ENCODE data around the gene TMEM17.

DNA sequence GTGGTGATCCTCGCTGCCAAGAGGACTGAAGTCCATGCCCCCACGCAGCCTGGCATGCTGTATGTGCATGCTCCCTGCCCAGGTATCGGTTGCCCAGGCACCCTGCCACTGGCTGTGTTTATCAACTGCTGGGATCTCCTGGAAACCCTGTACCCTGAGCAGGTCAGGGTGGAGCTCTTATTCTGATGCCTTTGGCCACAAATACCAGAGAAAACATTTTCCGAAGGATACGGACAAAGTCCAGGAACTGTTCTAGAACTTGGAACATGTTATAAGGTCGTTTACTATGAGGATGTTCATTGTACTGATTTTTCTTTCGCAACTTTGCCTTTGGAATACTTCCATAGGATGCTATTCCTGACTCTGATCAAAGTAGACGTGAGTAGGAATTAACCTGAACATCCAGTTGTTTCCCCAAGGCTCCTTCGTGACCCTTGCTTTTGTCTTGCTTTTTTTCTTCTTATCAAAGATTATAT is 55.2 kb downstream of the TMEM17 start:
- TF ChIP-seq, protein P1, sequence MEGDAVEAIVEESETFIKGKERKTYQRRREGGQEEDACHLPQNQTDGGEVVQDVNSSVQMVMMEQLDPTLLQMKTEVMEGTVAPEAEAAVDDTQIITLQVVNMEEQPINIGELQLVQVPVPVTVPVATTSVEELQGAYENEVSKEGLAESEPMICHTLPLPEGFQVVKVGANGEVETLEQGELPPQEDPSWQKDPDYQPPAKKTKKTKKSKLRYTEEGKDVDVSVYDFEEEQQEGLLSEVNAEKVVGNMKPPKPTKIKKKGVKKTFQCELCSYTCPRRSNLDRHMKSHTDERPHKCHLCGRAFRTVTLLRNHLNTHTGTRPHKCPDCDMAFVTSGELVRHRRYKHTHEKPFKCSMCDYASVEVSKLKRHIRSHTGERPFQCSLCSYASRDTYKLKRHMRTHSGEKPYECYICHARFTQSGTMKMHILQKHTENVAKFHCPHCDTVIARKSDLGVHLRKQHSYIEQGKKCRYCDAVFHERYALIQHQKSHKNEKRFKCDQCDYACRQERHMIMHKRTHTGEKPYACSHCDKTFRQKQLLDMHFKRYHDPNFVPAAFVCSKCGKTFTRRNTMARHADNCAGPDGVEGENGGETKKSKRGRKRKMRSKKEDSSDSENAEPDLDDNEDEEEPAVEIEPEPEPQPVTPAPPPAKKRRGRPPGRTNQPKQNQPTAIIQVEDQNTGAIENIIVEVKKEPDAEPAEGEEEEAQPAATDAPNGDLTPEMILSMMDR (IDR thresholded peaks at IDR 0.05; ENCODE audit: insufficient read depth, low read length): no peak
- TF ChIP-seq POLR2AphosphoS5 (IDR thresholded peaks at IDR 0.05; ENCODE audit: low read depth): no peak
- TF ChIP-seq, protein P2, sequence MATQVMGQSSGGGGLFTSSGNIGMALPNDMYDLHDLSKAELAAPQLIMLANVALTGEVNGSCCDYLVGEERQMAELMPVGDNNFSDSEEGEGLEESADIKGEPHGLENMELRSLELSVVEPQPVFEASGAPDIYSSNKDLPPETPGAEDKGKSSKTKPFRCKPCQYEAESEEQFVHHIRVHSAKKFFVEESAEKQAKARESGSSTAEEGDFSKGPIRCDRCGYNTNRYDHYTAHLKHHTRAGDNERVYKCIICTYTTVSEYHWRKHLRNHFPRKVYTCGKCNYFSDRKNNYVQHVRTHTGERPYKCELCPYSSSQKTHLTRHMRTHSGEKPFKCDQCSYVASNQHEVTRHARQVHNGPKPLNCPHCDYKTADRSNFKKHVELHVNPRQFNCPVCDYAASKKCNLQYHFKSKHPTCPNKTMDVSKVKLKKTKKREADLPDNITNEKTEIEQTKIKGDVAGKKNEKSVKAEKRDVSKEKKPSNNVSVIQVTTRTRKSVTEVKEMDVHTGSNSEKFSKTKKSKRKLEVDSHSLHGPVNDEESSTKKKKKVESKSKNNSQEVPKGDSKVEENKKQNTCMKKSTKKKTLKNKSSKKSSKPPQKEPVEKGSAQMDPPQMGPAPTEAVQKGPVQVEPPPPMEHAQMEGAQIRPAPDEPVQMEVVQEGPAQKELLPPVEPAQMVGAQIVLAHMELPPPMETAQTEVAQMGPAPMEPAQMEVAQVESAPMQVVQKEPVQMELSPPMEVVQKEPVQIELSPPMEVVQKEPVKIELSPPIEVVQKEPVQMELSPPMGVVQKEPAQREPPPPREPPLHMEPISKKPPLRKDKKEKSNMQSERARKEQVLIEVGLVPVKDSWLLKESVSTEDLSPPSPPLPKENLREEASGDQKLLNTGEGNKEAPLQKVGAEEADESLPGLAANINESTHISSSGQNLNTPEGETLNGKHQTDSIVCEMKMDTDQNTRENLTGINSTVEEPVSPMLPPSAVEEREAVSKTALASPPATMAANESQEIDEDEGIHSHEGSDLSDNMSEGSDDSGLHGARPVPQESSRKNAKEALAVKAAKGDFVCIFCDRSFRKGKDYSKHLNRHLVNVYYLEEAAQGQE (IDR thresholded peaks at IDR 0.05; ENCODE audit: insufficient replicate concordance, low read depth): no peak

All from HL-60 (cell line).